Right lobe of liver (tissue), 4 donors: ENCODE data around the gene PPRC1.

Source experiments
- CTCF ChIP-seq, 4 donors: fragments of 200-600 bp in 3 of 4; fragments of 450-650 bp in 1 of 4; IDR thresholded peaks; one replicate each; pipeline versions ENCODE4 v1.5.1 to v1.8.0; 2016 to 2022; ENCODE audit warnings: antibody characterized with exemption in 4 of 4, mild to moderate bottlenecking in 2 of 4
- POLR2A ChIP-seq: fragments of 450-650 bp; IDR thresholded peaks from one replicate; pipeline ENCODE4 v1.6.1; 2017; ENCODE audit warnings: antibody characterized with exemption, mild to moderate bottlenecking
- donor health status: DM: no; HTN: no; CAD: no.
- donor health status: DM: no; HTN: no; CAD: no.
- donor health status: DM: no; HTN: yes; CAD: no.

DNA sequence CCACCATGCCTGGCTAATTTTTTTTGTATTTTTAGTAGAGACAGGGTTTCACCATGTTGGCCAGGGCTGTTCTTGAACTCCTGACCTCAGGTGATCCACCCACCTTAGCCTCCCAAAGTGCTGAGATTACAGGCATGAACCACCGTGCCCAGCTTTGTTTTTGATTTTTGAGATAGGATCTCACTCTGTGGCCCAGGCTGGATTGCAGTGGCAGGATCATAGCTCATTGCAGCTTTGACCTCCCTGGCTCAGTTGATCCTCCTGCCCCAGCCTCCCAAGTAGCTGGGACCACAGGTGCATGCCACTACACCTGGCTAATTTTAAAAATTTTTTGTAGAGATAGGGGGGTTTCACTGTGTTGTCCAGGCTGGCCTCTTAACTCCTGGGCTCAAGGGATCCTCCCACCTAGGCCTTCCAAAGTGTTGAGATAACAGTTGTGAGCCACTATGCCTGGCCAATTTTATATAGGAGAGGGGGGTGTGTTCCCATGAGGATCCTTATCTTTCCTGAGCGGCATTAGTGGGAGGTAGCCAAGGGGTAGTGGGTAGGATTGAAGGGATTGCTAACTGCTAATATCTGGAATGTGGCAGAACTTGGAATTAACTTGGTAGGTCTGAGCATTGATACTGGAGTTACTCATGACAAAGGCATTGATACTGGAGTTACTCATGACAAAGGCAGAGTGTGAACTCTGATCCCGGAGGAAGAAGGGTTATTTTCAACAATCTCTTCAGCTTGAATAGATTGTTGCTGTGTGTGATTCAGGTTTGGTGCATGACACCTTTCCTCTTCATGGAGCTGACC is 18.3 kb downstream of the PPRC1 start:
- TF ChIP-seq CTCF (IDR thresholded peaks at IDR 0.05), result no peak
- no peak for TF ChIP-seq POLR2A
